ENCODE data around the gene ZNF579. TPM values are rescaled to one million over a fixed set of nuclear protein-coding genes. Genes with fewer than 3 reads are reported as not detected.

The ZNF579 gene
- total RNA-seq, 2 experiments from 2014 or later, result 6.1 to 6.5 TPM

- intact Hi-C loops (cut with micrococcal nuclease), result loop anchor here (1.0 to 2.0 kb wide), 10 partner anchors 12 to 1135 kb away; partner anchors contain the start of genes KMT5C, PPP6R1, RPL28 and ZNF444
- peak; percentile 97 for DNase-seq
- peaks cover 2% of the 10 kb centered on the region for H3K9me3 Mint-ChIP-seq
- no peaks in the 10 kb centered on the region for H3K27me3 Mint-ChIP-seq (ENCODE audit: low read depth)
- CTCF ChIA-PET, result interaction anchor here (0.6 to 3.7 kb wide), 6 partner anchors 11 to 96 kb away, joined by 3 to 11 read pairs (median 4); partner anchors contain the start of gene ZNF784
- H3K27ac Mint-ChIP-seq, result peak overlapping the region; percentile 99
- H3K4me3 Mint-ChIP-seq, result peak overlapping the region; percentile 88
- peaks cover 27% of the 10 kb centered on the region for H3K4me1 Mint-ChIP-seq (ENCODE audit: low read depth)
- peaks cover 34% of the 10 kb centered on the region for H3K36me3 Mint-ChIP-seq (ENCODE audit: low read depth)
Measured at GRCh38 chr19:55598719-55599467, 18.2 kb upstream of the ZNF579 start.

- Mint-ChIP-seq H3K4me1 (ENCODE audit: low read depth) (peaks cover 21% of the 10 kb centered on the region), H3K4me3 (no peak overlapping the region), H3K27ac (no peak overlapping the region), H3K27me3 (ENCODE audit: low read depth) (no peaks in the 10 kb centered on the region), H3K36me3 (ENCODE audit: low read depth) (peaks cover 34% of the 10 kb centered on the region), H3K9me3 (peaks cover 2% of the 10 kb centered on the region)
- no peak for DNase-seq
- CTCF ChIA-PET, result no interaction called here
- intact Hi-C loops (cut with micrococcal nuclease), result loop anchor here (2.0 kb wide), 1 partner anchor 17 kb away; the partner anchor contains the start of gene ZNF579
Measured at GRCh38 chr19:55598034-55598433, 17.4 kb upstream of the ZNF579 start.

- Mint-ChIP-seq H3K27ac (no peak overlapping the region), H3K4me1 (ENCODE audit: low read depth) (peaks cover 21% of the 10 kb centered on the region), H3K9me3 (peaks cover 2% of the 10 kb centered on the region), H3K4me3 (no peak overlapping the region), H3K27me3 (ENCODE audit: low read depth) (no peaks in the 10 kb centered on the region), H3K36me3 (ENCODE audit: low read depth) (peaks cover 34% of the 10 kb centered on the region)
- intact Hi-C loops (cut with micrococcal nuclease), result no loop called here
- no peak for DNase-seq
- CTCF ChIA-PET, result no interaction called here
Measured at GRCh38 chr19:55597501-55597921, 16.9 kb upstream of the ZNF579 start.

- H3K27ac Mint-ChIP-seq, result no peak overlapping the region
- intact Hi-C loops (cut with micrococcal nuclease), result no loop called here
Measured at GRCh38 chr19:55596304-55596703, 15.7 kb upstream of the ZNF579 start.

GRCh38 chr19:55594996-55595545 is 14.4 kb upstream of the ZNF579 start:
- H3K4me1 Mint-ChIP-seq (ENCODE audit: low read depth), result peaks cover 11% of the 10 kb centered on the region
- no peak overlapping the region for H3K4me3 Mint-ChIP-seq
- no peaks in the 10 kb centered on the region for H3K27me3 Mint-ChIP-seq (ENCODE audit: low read depth)
- peaks cover 2% of the 10 kb centered on the region for H3K9me3 Mint-ChIP-seq
- CTCF ChIA-PET, result no interaction called here
- intact Hi-C loops (cut with micrococcal nuclease), result no loop called here
- H3K36me3 Mint-ChIP-seq (ENCODE audit: low read depth), result peaks cover 38% of the 10 kb centered on the region
- H3K27ac Mint-ChIP-seq, result no peak overlapping the region
- DNase-seq, result no peak

More at GRCh38 chr19:55596304-55596703, 15.7 kb upstream of the ZNF579 start:
- Mint-ChIP-seq H3K4me3 (no peak overlapping the region), H3K9me3 (peaks cover 2% of the 10 kb centered on the region), H3K36me3 (ENCODE audit: low read depth) (peaks cover 38% of the 10 kb centered on the region), H3K4me1 (ENCODE audit: low read depth) (peaks cover 16% of the 10 kb centered on the region), H3K27me3 (ENCODE audit: low read depth) (no peaks in the 10 kb centered on the region)
- CTCF ChIA-PET, result no interaction called here
- no peak for DNase-seq

- Mint-ChIP-seq H3K9me3 (no peaks in the 10 kb centered on the region), H3K27me3 (ENCODE audit: low read depth) (no peaks in the 10 kb centered on the region), H3K27ac (no peak overlapping the region), H3K4me1 (ENCODE audit: low read depth) (peaks cover 8% of the 10 kb centered on the region), H3K36me3 (ENCODE audit: low read depth) (peaks cover 34% of the 10 kb centered on the region), H3K4me3 (no peak overlapping the region)
- DNase-seq, result no peak
- CTCF ChIA-PET, result interaction anchor here (0.7 kb wide), 1 partner anchor 384 kb away, joined by 4 read pairs; the partner anchor contains the start of gene PTPRH
- intact Hi-C loops (cut with micrococcal nuclease), result no loop called here
Measured at GRCh38 chr19:55593096-55593772, 12.6 kb upstream of the ZNF579 start.

- Mint-ChIP-seq H3K4me1 (ENCODE audit: low read depth) (peaks cover 6% of the 10 kb centered on the region), H3K36me3 (ENCODE audit: low read depth) (peaks cover 32% of the 10 kb centered on the region), H3K27ac (no peak overlapping the region), H3K27me3 (ENCODE audit: low read depth) (no peaks in the 10 kb centered on the region), H3K9me3 (no peaks in the 10 kb centered on the region), H3K4me3 (no peak overlapping the region)
- no peak for DNase-seq
- CTCF ChIA-PET, result no interaction called here
- intact Hi-C loops (cut with micrococcal nuclease), result no loop called here
Measured at GRCh38 chr19:55592391-55593090, 11.9 kb upstream of the ZNF579 start.

GRCh38 chr19:55591555-55591954 is 10.9 kb upstream of the ZNF579 start:
- Mint-ChIP-seq H3K27me3 (ENCODE audit: low read depth) (no peaks in the 10 kb centered on the region), H3K4me1 (ENCODE audit: low read depth) (peaks cover 11% of the 10 kb centered on the region), H3K9me3 (no peaks in the 10 kb centered on the region), H3K4me3 (no peak overlapping the region), H3K36me3 (ENCODE audit: low read depth) (peaks cover 25% of the 10 kb centered on the region), H3K27ac (no peak overlapping the region)
- no peak for DNase-seq
- intact Hi-C loops (cut with micrococcal nuclease), result no loop called here
- CTCF ChIA-PET, result no interaction called here

- CTCF ChIA-PET, result no interaction called here
- intact Hi-C loops (cut with micrococcal nuclease), result no loop called here
- DNase-seq, result no peak
- peaks cover 19% of the 10 kb centered on the region for H3K4me1 Mint-ChIP-seq (ENCODE audit: low read depth)
- no peak overlapping the region for H3K27ac Mint-ChIP-seq
- no peaks in the 10 kb centered on the region for H3K27me3 Mint-ChIP-seq (ENCODE audit: low read depth)
- H3K36me3 Mint-ChIP-seq (ENCODE audit: low read depth), result peaks cover 19% of the 10 kb centered on the region
- H3K4me3 Mint-ChIP-seq, result no peak overlapping the region
- no peaks in the 10 kb centered on the region for H3K9me3 Mint-ChIP-seq
Measured at GRCh38 chr19:55590617-55591016, 10.0 kb upstream of the ZNF579 start.

GRCh38 chr19:55590109-55590508 is 9.5 kb upstream of the ZNF579 start:
- Mint-ChIP-seq H3K27me3 (ENCODE audit: low read depth) (no peaks in the 10 kb centered on the region), H3K9me3 (no peaks in the 10 kb centered on the region), H3K4me3 (no peak overlapping the region), H3K4me1 (ENCODE audit: low read depth) (peaks cover 23% of the 10 kb centered on the region), H3K36me3 (ENCODE audit: low read depth) (peaks cover 14% of the 10 kb centered on the region), H3K27ac (no peak overlapping the region)
- CTCF ChIA-PET, result no interaction called here
- no peak for DNase-seq
- intact Hi-C loops (cut with micrococcal nuclease), result no loop called here

GRCh38 chr19:55588738-55589137 is 8.1 kb upstream of the ZNF579 start:
- Mint-ChIP-seq H3K36me3 (ENCODE audit: low read depth) (peaks cover 8% of the 10 kb centered on the region), H3K9me3 (no peaks in the 10 kb centered on the region), H3K27me3 (ENCODE audit: low read depth) (no peaks in the 10 kb centered on the region), H3K4me1 (ENCODE audit: low read depth) (peaks cover 23% of the 10 kb centered on the region), H3K27ac (no peak overlapping the region), H3K4me3 (no peak overlapping the region)
- CTCF ChIA-PET, result no interaction called here
- DNase-seq, result no peak
- intact Hi-C loops (cut with micrococcal nuclease), result no loop called here

Measured in activated naive CD4-positive, alpha-beta T cell treated with anti-CD3 and anti-CD28 coated beads for 36 hours (primary cell).